Hepatocyte (in vitro differentiated cells): ENCODE results near the gene SLBP.

Experiments
- EZH2 ChIP-seq: fragments of 200-600 bp; sonication (generic); IDR thresholded peaks from 2 replicates; pipeline ENCODE4 v1.6.1; 2016; ENCODE audit warnings: antibody characterized with exemption, mild to moderate bottlenecking, borderline replicate concordance
- EZH2phosphoT487 ChIP-seq: fragments of 200-600 bp; sonication (generic); IDR thresholded peaks from one replicate; pipeline ENCODE4 v1.6.1; 2018; ENCODE audit warnings: antibody characterized with exemption, mild to moderate bottlenecking, low read depth, moderate library complexity; ENCODE audit not compliant: unreplicated experiment, severe bottlenecking
- TF ChIP-seq, protein P1 (sequence below): fragments of 200-600 bp; sonication (generic); IDR thresholded peaks from 2 replicates; pipeline ENCODE4 v1.5.1; 2016; ENCODE audit warnings: antibody characterized with exemption, mild to moderate bottlenecking; ENCODE audit not compliant: poor library complexity

DNA sequence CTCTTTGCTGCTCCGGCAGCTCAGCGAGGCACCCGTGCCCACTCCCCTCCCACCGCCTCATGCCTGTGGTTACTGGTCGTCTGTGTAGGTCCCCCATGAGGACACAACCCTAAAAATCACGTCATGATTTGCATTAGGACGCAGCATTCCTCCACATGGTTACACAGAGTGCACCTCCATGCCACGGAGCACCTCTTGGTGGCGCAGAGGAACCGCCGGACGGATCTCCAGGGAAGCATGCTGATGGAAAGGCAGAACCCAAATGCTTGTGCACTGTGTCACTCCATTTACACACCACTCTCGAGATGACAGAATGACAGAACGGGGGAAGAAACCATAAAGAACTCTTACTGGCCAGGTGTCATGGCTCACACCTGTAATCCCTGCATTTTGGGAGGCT, 50.4 kb downstream of the SLBP start:
- TF ChIP-seq, protein P1, sequence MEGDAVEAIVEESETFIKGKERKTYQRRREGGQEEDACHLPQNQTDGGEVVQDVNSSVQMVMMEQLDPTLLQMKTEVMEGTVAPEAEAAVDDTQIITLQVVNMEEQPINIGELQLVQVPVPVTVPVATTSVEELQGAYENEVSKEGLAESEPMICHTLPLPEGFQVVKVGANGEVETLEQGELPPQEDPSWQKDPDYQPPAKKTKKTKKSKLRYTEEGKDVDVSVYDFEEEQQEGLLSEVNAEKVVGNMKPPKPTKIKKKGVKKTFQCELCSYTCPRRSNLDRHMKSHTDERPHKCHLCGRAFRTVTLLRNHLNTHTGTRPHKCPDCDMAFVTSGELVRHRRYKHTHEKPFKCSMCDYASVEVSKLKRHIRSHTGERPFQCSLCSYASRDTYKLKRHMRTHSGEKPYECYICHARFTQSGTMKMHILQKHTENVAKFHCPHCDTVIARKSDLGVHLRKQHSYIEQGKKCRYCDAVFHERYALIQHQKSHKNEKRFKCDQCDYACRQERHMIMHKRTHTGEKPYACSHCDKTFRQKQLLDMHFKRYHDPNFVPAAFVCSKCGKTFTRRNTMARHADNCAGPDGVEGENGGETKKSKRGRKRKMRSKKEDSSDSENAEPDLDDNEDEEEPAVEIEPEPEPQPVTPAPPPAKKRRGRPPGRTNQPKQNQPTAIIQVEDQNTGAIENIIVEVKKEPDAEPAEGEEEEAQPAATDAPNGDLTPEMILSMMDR = no peak
- TF ChIP-seq EZH2 (no peak), EZH2phosphoT487 (no peak)
